ENCODE results near the gene SOAT1.

The SOAT1 gene

DNA sequence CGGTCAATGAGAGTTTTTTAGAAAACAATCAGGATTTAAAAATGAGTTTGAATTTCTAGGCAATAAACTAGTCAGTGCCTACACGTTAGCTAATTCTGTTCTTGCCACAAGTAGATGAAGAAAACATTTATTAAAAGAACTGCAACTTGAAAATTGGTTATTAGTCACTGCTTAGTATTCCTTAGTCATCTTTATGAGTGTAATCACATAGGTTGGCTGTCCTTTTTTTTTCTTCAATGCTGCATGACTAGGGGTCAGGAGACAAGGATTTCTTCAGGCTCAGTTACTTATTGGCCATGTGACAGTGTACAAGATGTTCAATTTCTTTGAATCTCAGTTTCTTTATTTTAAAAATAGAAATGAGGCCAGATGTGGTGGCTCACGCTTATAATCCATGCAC lies 17.1 kb downstream of the SOAT1 start:
- TF ChIP-seq, protein P1, sequence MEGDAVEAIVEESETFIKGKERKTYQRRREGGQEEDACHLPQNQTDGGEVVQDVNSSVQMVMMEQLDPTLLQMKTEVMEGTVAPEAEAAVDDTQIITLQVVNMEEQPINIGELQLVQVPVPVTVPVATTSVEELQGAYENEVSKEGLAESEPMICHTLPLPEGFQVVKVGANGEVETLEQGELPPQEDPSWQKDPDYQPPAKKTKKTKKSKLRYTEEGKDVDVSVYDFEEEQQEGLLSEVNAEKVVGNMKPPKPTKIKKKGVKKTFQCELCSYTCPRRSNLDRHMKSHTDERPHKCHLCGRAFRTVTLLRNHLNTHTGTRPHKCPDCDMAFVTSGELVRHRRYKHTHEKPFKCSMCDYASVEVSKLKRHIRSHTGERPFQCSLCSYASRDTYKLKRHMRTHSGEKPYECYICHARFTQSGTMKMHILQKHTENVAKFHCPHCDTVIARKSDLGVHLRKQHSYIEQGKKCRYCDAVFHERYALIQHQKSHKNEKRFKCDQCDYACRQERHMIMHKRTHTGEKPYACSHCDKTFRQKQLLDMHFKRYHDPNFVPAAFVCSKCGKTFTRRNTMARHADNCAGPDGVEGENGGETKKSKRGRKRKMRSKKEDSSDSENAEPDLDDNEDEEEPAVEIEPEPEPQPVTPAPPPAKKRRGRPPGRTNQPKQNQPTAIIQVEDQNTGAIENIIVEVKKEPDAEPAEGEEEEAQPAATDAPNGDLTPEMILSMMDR (IDR thresholded peaks at IDR 0.05; ENCODE audit: low read depth, low read length, missing control alignments): no peak
- H3K36me3 ChIP-seq (replicated peaks): peaks cover 4% of the 10 kb centered on the region
- H3K4me3 ChIP-seq (ENCODE audit: low read depth, low read length): no peak overlapping the region
- DNase-seq: peak; percentile 48
- peak overlapping the region; percentile 50 for H3K27ac ChIP-seq
- H3K27me3 ChIP-seq (replicated peaks): no peaks in the 10 kb centered on the region
- in situ Hi-C loops (cut with HindIII; ENCODE audit: low pct_ligation_motif_present, low sequenced_read_pairs): no loop called here

- peak overlapping the region; percentile 50 for H3K27ac ChIP-seq
- no peaks in the 10 kb centered on the region for H3K27me3 ChIP-seq (replicated peaks)
- TF ChIP-seq, protein P1 (IDR thresholded peaks at IDR 0.05; ENCODE audit: low read depth, low read length, missing control alignments): no peak
- no peak overlapping the region for H3K4me3 ChIP-seq (ENCODE audit: low read depth, low read length)
- H3K36me3 ChIP-seq (replicated peaks): peaks cover 4% of the 10 kb centered on the region
- no peak for DNase-seq
- in situ Hi-C loops (cut with HindIII; ENCODE audit: low pct_ligation_motif_present, low sequenced_read_pairs): no loop called here
Observed at GRCh38 chr1:179311149-179311700, 17.6 kb downstream of the SOAT1 start.

GRCh38 chr1:179313004-179313403 lies 19.4 kb downstream of the SOAT1 start:
- Histone ChIP-seq H3K27me3 (replicated peaks) (no peaks in the 10 kb centered on the region), H3K36me3 (replicated peaks) (peaks cover 6% of the 10 kb centered on the region), H3K27ac (no peak overlapping the region), H3K4me3 (ENCODE audit: low read depth, low read length) (no peak overlapping the region)
- DNase-seq: no peak
- in situ Hi-C loops (cut with HindIII; ENCODE audit: low pct_ligation_motif_present, low sequenced_read_pairs): no loop called here
- TF ChIP-seq, protein P1 (IDR thresholded peaks at IDR 0.05; ENCODE audit: low read depth, low read length, missing control alignments): no peak

DNA sequence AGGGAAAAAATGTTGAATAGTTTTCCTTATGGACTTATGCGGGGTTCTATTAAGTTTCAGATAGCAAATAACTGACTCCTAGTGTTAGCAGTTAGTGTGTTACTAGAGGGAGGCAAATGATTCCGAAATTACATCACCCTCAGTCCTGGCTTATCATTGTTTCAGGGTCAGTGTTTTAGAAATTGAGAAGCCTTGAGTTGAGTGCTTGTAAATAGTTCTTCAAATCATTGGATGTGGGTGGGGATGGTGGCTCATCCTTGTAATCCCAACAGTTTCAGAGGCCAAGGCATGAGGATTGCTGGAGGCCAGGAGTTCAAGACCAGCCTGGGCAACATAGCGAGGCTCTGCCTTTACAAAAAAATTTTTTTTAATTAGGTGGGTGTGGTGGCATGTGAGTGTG lies 21.3 kb downstream of the SOAT1 start:
- TF ChIP-seq, protein P1 (IDR thresholded peaks at IDR 0.05; ENCODE audit: low read depth, low read length, missing control alignments): no peak
- DNase-seq: no peak
- no peaks in the 10 kb centered on the region for H3K27me3 ChIP-seq (replicated peaks)
- in situ Hi-C loops (cut with HindIII; ENCODE audit: low pct_ligation_motif_present, low sequenced_read_pairs): no loop called here
- no peak overlapping the region for H3K4me3 ChIP-seq (ENCODE audit: low read depth, low read length)
- peaks cover 6% of the 10 kb centered on the region for H3K36me3 ChIP-seq (replicated peaks)
- H3K27ac ChIP-seq: no peak overlapping the region

DNA sequence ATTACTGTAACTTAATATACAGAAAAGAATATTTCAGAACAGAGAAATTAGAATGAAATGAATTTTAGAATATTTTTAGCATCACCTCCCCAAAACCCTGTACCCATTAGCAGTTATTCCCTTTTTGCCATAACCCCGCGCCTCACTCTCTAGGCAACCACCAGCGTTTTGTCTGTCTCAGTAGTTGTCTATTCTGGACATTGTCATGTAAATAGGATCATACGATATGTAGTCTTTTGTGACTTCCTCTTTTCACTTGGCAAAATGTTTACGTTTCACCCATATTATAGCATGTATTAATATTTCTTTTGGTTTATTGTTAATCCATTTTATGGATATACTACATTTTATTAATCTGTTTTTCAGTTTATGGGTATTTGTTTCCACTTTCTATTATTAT lies 24.9 kb downstream of the SOAT1 start:
- no peak for DNase-seq
- in situ Hi-C loops (cut with HindIII; ENCODE audit: low pct_ligation_motif_present, low sequenced_read_pairs): no loop called here

More for the DNA sequence above, 24.9 kb downstream of the SOAT1 start:
- H3K4me3 ChIP-seq (ENCODE audit: low read depth, low read length): no peak overlapping the region
- H3K27ac ChIP-seq: no peak overlapping the region
- TF ChIP-seq, protein P1 (IDR thresholded peaks at IDR 0.05; ENCODE audit: low read depth, low read length, missing control alignments): no peak
- H3K27me3 ChIP-seq (replicated peaks): no peaks in the 10 kb centered on the region
- H3K36me3 ChIP-seq (replicated peaks): peaks cover 2% of the 10 kb centered on the region

Data from brain microvascular endothelial cell (primary cell).